Measurements from ENCODE around the gene FUT8. TPM values are rescaled to one million over a fixed set of nuclear protein-coding genes. Genes with fewer than 3 reads are reported as not detected.

Gene FUT8
- total RNA-seq, 1 experiment from 2014 or later: 42.3 TPM

- POLR2A ChIA-PET: no interaction called here
Observed at GRCh38 chr14:65703521-65703920, 291.0 kb downstream of the FUT8 start.

GRCh38 chr14:65703996-65704395, 291.5 kb downstream of the FUT8 start:
- no peaks in the 10 kb centered on the region for H3K79me2 ChIP-seq (ENCODE audit: insufficient read depth, low read length)
- no peaks in the 10 kb centered on the region for H3K4me1 ChIP-seq (ENCODE audit: control insufficient read depth in 1 of 2, insufficient read depth in 2 of 2, low read length in 2 of 2)
- H3K27me3 ChIP-seq (ENCODE audit: insufficient read depth, low read length): no peaks in the 10 kb centered on the region
- POLR2A ChIA-PET: no interaction called here
- no peaks in the 10 kb centered on the region for H4K20me1 ChIP-seq (ENCODE audit: insufficient read depth)
- no peak overlapping the region for H3K4me2 ChIP-seq (ENCODE audit: low read length)
- TF ChIP-seq POLR2AphosphoS5 (IDR thresholded peaks at IDR 0.05; ENCODE audit: low read depth, low read length) (no peak), YY1 (IDR thresholded peaks at IDR 0.05; ENCODE audit: extremely low read depth, insufficient replicate concordance, low read depth, low read length) (no peak), EGR1 (IDR thresholded peaks at IDR 0.05; ENCODE audit: low read depth) (no peak)
- DNase-seq (ENCODE audit: low read depth, low spot score): no peak
- RAD21 ChIA-PET (ENCODE audit: low non-redundant PET in 1 of 2, low total read pairs in 2 of 2, uncharacterized antibody in 2 of 2, unreplicated experiment in 2 of 2): no interaction called here
- H3K4me3 ChIP-seq (replicated peaks in 1 of 2; ENCODE audit: low read depth in 1 of 2, low read length in 2 of 2): no peak overlapping the region
- H3K27ac ChIP-seq (ENCODE audit: low read depth, low read length): no peak overlapping the region
- no peaks in the 10 kb centered on the region; a peak in 1 of 4 replicates for H3K9me3 ChIP-seq (ENCODE audit: control insufficient read depth in 1 of 2, insufficient read depth in 1 of 2, low read depth in 1 of 2, low read length in 2 of 2)
- H2AFZ ChIP-seq (ENCODE audit: low read depth, low read length, poor library complexity, severe bottlenecking): no peak overlapping the region
- BruUV-seq (replicated peaks): no TSS peak
- ATAC-seq: no peak
- no peaks in the 10 kb centered on the region for H3K9me2 ChIP-seq (ENCODE audit: insufficient read depth)
- H3K36me3 ChIP-seq (ENCODE audit: control insufficient read depth in 1 of 2, insufficient read depth in 2 of 2, low read length in 2 of 2): no peaks in the 10 kb centered on the region
- intact Hi-C loops (cut with micrococcal nuclease): no loop called here
- CTCF ChIA-PET: no interaction called here
- no peak overlapping the region for H3K9ac ChIP-seq (ENCODE audit: low read length)

More at GRCh38 chr14:65703521-65703920, 291.0 kb downstream of the FUT8 start:
- no peak for ATAC-seq
- Histone ChIP-seq H3K4me2 (ENCODE audit: low read length) (no peak overlapping the region), H3K4me1 (ENCODE audit: control insufficient read depth in 1 of 2, insufficient read depth in 2 of 2, low read length in 2 of 2) (no peaks in the 10 kb centered on the region), H3K9ac (ENCODE audit: low read length) (no peak overlapping the region), H3K9me3 (ENCODE audit: control insufficient read depth in 1 of 2, insufficient read depth in 1 of 2, low read depth in 1 of 2, low read length in 2 of 2) (no peaks in the 10 kb centered on the region; a peak in 1 of 4 replicates), H3K27ac (ENCODE audit: low read depth, low read length) (no peak overlapping the region), H3K4me3 (replicated peaks in 1 of 2; ENCODE audit: low read depth in 1 of 2, low read length in 2 of 2) (no peak overlapping the region), H4K20me1 (ENCODE audit: insufficient read depth) (no peaks in the 10 kb centered on the region), H3K79me2 (ENCODE audit: insufficient read depth, low read length) (no peaks in the 10 kb centered on the region), H2AFZ (ENCODE audit: low read depth, low read length, poor library complexity, severe bottlenecking) (no peak overlapping the region), H3K9me2 (ENCODE audit: insufficient read depth) (no peaks in the 10 kb centered on the region), H3K36me3 (ENCODE audit: control insufficient read depth in 1 of 2, insufficient read depth in 2 of 2, low read length in 2 of 2) (no peaks in the 10 kb centered on the region), H3K27me3 (ENCODE audit: insufficient read depth, low read length) (no peaks in the 10 kb centered on the region)
- TF ChIP-seq TCF7L2 (IDR thresholded peaks at IDR 0.05; ENCODE audit: borderline replicate concordance, extremely low read depth, insufficient read depth, insufficient read length): no peak
- TF ChIP-seq ELF1 (IDR thresholded peaks at IDR 0.05; ENCODE audit: borderline replicate concordance, low read depth): no peak
- no TSS peak for BruUV-seq (replicated peaks)
- RAD21 ChIA-PET (ENCODE audit: low non-redundant PET in 1 of 2, low total read pairs in 2 of 2, uncharacterized antibody in 2 of 2, unreplicated experiment in 2 of 2): no interaction called here
- CTCF ChIA-PET: no interaction called here
- intact Hi-C loops (cut with micrococcal nuclease): no loop called here
- no peak for DNase-seq (ENCODE audit: low read depth, low spot score)

Data from HCT116 (cell line).